ENCODE results near the gene KIF17. TPM values are rescaled to one million over a fixed set of nuclear protein-coding genes. Genes with fewer than 3 reads are reported as not detected.

The KIF17 gene
- total and polyA plus RNA-seq, 2 of the 4 experiments (the other 2 are of a cell fraction) = 4.5 to 5.7 TPM

GRCh38 chr1:20632386-20632785, 85.4 kb downstream of the KIF17 start (continued):
- TF ChIP-seq RFX5 (IDR thresholded peaks at IDR 0.05; ENCODE audit: low read depth, low read length) (no peak), BHLHE40 (IDR thresholded peaks at IDR 0.05; ENCODE audit: low read depth, low read length) (no peak), MAZ (IDR thresholded peaks at IDR 0.05; ENCODE audit: borderline replicate concordance, low read depth, low read length) (no peak), RAD21 (IDR thresholded peaks at IDR 0.05; ENCODE audit: low read length) (no peak), POLR2A (IDR thresholded peaks at IDR 0.05; ENCODE audit: low read depth, low read length) (no peak), RCOR1 (IDR thresholded peaks at IDR 0.05; ENCODE audit: insufficient replicate concordance, low read length) (no peak)

DNA sequence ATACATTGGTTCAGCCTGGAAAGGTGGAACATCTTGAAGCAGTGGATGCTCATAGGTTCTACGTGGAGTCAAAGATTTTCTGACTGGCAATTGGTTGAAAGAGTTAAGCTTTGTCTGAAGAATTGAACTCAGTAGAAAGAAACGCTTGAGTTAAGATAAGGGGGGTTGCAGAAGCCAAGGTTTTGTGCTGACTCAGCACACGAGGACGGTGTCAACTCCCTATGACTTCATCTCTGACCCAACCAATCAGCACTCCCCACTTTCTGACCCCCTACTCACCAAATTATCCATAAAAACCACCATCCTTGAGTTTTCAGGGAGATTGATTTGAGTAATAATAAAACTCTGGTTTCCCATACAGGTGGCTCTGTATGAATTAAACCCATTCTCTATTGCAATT, 87.1 kb downstream of the KIF17 start:
- 0 out of 2 replicates have a peak, but pooled peaks cover 4% of the 10 kb centered on the region for H3K27me3 ChIP-seq (ENCODE audit: control insufficient read depth, insufficient read depth, low read length)
- no peak overlapping the region for H3K4ac ChIP-seq (ENCODE audit: low read depth, low read length)
- no peak overlapping the region for H3K23ac ChIP-seq (ENCODE audit: low read depth, low read length)
- no peak overlapping the region for H2BK20ac ChIP-seq (ENCODE audit: low read depth, low read length)
- no peak for DNase-seq
- no peak overlapping the region for H3K18ac ChIP-seq (ENCODE audit: low read depth, low read length)
- no peak overlapping the region for H2AK5ac ChIP-seq (ENCODE audit: low read depth, low read length)
- no peak overlapping the region for H2BK15ac ChIP-seq (ENCODE audit: low read depth, low read length)
- WGBS, 2 experiments (ENCODE audit: extremely low coverage in 2 of 2, insufficient read length in 1 of 2) = no CpG with 5 or more reads among the region's 4 CpGs
- H4K91ac ChIP-seq (ENCODE audit: insufficient read depth, low read depth, low read length) = no peak overlapping the region
- H3K79me1 ChIP-seq (ENCODE audit: low read depth in 1 of 2, low read length in 2 of 2) = peaks cover 8 to 19% of the 10 kb centered on the region in 2 experiments
- H4K8ac ChIP-seq (ENCODE audit: low read depth in 2 of 2, low read length in 2 of 2) = no peak overlapping the region
- dilution Hi-C loops (cut with HindIII; ENCODE audit: low sequenced_read_pairs, unreplicated experiment) = no loop called here
- in situ Hi-C loops (cut with MboI; ENCODE audit: low sequenced_read_pairs) = loop anchor here (25.0 kb wide), 1 partner anchor 418 kb away; no protein-coding TSS in a partner anchor
- no peak overlapping the region for H4K5ac ChIP-seq (ENCODE audit: low read depth, low read length)
- H3K4me3 ChIP-seq (ENCODE audit: insufficient read depth, low read depth, low read length) = no peak overlapping the region
- no peak overlapping the region for H3K9ac ChIP-seq (ENCODE audit: low read depth, low read length)
- peaks cover 11% of the 10 kb centered on the region for H3K9me1 ChIP-seq (ENCODE audit: insufficient read depth, low read length)
- no peak for ATAC-seq (ENCODE audit: low read depth)
- intact Hi-C loops (cut with micrococcal nuclease) = loop anchor here (1.0 to 5.0 kb wide), 3 partner anchors 61 to 713 kb away; no protein-coding TSS in a partner anchor
- H3K14ac ChIP-seq (replicated peaks; ENCODE audit: low read depth, low read length) = no peak overlapping the region
- no peak overlapping the region for H2AFZ ChIP-seq (replicated peaks; ENCODE audit: low read length, poor library complexity)
- no peak overlapping the region for H2AK9ac ChIP-seq (replicated peaks; ENCODE audit: low read depth, low read length, poor library complexity)
- no peak overlapping the region for H2BK120ac ChIP-seq (ENCODE audit: low read depth, low read length)
- H3K27ac ChIP-seq (ENCODE audit: insufficient read depth, low read length) = no peak overlapping the region
- no peak overlapping the region for H2BK5ac ChIP-seq (ENCODE audit: low read depth, low read length, poor library complexity, severe bottlenecking)
- no peaks in the 10 kb centered on the region for H3K9me3 ChIP-seq (ENCODE audit: control insufficient read depth, insufficient read depth, low read length)
- TF ChIP-seq CEBPB (IDR thresholded peaks at IDR 0.05; ENCODE audit: low read depth, low read length) (no peak), MAFK (IDR thresholded peaks at IDR 0.05; ENCODE audit: low read depth, low read length) (peak; percentile 98)
- no peak overlapping the region for H3K56ac ChIP-seq (ENCODE audit: extremely low read depth, insufficient read depth, low read length)
- H3K4me2 ChIP-seq (ENCODE audit: low read depth, low read length) = no peak overlapping the region
- no peaks in the 10 kb centered on the region for H3K36me3 ChIP-seq (ENCODE audit: control insufficient read depth, insufficient read depth, low read length)
- H3K4me1 ChIP-seq (ENCODE audit: control insufficient read depth, insufficient read depth, low read length) = no peaks in the 10 kb centered on the region
- CTCF ChIA-PET = no interaction called here
- no TSS peak for BruUV-seq (replicated peaks)
- POLR2A ChIA-PET (ENCODE audit: unreplicated experiment) = no interaction called here
- peaks cover 10% of the 10 kb centered on the region; the same call in 1 of the 2 replicates for H4K20me1 ChIP-seq (ENCODE audit: insufficient read depth, low read length)

Data from IMR-90 (cell line).